D341Med (cell line): ENCODE results near the gene CGGBP1.
A peak's percentile ranks its signal among the peaks of the same experiment; 100 is the strongest.
"Not testable (repeated sequence)": the region's sequence is repeated elsewhere in the genome, so short reads cannot be mapped to it uniquely, and the experiment has no call there.

Source experiments
- DNase-seq: peaks from one replicate; pipeline ENCODE4 v3.0.0; 2012; ENCODE audit warnings: low spot score

CGGBP1 gene

DNA sequence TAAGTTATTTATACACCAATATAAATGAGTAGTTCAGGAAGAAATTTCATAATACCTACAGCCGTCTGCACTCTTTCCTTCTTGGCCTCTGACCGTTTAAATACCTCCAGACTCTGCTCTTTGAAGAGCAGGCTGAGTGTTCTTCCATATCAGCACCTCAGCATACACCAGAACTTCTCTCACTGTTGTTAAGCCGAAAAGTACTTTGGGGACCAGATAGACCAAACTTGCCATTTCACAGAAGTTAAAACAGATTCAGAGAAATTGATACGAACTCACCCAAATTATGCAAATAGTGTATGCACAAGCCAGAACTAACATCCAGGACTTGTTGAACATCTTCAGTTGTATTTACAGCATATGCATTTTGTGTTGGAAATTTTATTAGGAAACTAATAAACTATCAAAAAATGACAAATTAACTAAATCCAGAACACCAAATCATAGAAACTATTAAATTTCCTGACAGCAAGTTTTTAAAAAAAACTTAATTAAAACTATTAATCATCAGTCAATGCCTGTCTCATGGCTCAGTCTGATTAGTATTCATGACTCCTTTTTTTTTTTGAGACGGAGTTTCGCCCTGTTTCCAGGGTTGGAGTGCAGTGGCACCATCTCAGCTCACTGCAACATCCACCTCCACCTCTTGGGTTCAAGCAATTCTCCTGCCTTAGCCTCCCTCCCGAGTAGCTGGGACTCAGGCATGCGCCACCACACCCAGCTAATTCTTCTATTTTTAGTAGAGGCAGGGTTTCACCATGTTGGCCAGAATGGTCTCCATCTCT is 24.1 kb downstream of the CGGBP1 start:
- DNase-seq, result no peak

DNA sequence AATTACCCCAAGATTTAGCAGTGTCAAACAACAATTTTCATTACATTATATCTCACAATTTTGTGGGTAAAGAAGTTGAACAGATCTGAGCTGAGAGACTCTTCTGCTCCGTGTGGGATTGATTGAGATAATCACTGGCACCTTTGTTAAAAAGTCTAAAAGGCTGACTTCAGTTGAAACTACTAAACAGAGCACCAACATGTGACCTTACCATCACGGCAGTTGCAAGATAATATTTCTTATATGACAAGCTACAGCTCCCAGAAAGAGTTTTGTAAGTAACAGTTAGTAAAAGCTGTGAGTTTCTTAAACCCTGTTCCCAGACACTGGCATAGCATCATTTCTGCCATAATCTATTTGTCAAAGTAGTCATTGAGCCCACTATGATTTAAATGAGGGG is 25.0 kb downstream of the CGGBP1 start:
- no peak for DNase-seq

DNA sequence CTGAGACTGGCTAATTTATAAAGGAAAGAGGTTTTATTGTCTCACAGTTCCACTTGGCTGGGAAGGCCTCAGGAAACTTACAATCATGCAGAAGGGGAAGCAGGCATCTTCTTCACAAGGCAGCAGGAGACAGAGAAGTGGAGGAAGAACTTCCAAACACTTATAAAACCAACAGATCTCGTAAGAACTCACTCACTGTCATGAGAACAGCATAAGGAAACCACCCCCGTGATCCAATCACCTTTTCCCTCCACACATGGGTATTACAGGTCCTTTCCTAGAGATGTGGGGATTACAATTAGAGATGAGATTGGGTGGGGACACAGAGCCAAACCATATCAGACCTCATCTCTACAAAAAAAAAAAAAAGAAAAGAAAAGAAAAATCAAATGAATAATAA is 25.7 kb downstream of the CGGBP1 start:
- no peak for DNase-seq

DNA sequence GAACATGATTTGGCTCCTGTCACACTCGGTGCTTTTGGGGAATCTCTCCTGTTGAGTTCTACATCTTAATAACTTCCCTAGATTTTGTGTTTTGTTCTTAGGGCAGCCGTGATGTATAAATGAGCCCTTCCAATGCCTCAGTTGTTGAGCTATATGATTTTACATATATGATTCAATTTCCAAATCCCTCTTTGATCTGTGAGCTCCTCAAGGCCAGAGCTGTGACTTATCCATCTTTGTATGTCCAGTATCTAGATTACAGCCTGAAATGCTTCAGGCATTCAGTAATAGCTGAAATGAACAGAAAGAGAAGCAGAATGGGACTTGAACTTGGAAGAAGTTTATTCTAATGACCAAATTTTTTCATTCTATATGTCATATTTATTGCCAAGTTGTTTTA is 26.6 kb downstream of the CGGBP1 start:
- no peak for DNase-seq

DNA sequence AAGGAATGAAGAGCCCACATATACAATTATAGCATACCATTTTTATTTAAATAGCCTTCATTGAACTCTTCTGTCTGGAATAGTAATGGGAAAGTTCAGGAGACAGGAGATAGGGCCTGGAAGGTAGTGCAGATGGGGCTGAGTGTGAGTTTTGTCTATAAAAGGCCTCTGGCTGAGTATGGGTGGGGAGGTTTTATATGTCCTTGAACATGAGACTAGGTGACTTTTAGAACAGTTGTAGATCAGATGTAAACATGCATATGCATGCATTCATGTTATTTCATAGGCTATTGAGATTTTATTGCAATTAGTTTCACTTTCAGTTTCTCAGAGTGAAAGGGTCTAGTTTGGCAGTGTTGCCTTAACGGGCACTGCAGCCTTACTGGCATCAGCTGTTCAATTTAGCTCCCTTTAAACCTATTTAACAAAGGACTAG is 27.1 kb downstream of the CGGBP1 start:
- DNase-seq, result no peak

DNA sequence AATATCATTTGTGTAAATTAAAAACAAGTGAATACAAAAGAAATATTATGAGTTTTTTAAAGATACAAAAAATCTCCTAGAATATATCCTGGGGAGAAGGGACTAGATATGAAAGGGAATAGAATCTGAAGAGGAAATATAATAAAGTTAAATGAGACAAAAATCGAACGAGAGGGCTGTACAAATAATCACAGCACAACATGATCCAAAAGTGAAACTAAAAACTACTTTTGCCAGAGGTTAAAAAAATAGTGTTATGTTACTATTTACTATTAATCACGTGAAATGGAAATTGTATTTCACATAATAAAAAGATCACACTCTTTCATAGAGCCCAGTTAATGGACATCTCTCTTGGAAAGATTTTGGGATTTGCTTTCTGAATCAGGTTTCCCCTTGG is 28.6 kb downstream of the CGGBP1 start:
- no peak for DNase-seq

DNA sequence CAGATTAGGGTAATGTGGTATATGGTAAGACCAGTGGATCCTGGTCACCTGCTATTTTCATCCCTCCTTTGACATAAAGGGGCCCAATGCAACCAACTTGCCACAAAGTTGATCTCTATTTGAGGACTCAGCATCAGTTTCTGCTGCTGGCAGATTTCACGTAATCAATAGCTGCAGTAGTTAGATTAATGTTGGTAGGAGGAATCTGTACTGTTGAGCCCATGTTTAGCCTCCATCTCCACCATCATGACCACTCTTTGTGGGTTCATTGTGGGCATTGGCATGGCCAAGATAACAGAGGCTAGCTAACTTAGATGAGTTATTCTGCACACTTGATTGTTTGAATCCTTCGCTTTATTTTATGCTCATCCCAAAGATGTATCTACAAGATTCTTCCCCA is 29.9 kb downstream of the CGGBP1 start:
- DNase-seq, result no peak

DNA sequence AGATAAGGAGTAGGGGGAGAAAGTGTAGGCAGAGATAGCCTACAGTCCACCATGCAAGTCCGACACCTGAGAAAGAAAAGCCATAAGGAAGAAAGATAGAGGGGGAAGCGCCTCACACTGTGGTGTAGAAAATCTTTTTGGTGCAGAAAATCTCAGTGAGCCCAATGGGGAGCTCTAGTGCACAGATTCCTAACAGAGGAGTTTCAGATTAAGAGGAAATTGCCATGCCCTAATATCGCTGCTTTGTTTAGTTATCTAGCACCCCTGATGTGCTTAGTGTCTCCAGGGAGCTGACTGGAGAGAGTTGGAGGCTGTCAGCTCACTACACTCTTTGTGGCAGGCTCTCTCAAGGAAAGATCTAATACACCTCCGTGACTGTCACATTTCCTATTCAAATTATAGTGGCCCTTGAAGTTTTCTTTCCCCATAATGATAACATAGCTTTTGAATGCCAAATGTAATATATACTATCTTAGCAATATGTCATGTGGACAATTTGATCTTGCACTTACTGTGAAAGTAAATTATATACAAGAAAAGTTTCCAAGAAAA is 33.7 kb downstream of the CGGBP1 start:
- no peak for DNase-seq

DNA sequence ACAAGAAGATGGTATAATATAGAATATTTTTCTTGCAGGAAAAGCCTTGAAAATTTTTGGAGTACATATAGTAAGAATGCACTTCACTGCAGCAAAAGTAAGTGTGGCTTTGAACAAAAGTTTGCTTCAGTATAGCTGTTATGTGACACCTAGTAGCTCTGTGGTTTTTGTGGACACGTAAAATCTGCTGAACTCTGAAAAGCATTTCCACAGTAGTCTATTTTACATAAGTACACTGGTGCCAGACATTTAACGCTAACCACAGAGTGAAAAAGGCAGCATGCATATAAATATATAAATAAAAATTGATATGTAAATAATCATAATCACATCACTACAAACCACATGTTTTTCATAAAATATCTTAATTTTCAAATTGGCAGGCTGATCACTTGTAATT is 39.8 kb downstream of the CGGBP1 start:
- DNase-seq, result no peak

DNA sequence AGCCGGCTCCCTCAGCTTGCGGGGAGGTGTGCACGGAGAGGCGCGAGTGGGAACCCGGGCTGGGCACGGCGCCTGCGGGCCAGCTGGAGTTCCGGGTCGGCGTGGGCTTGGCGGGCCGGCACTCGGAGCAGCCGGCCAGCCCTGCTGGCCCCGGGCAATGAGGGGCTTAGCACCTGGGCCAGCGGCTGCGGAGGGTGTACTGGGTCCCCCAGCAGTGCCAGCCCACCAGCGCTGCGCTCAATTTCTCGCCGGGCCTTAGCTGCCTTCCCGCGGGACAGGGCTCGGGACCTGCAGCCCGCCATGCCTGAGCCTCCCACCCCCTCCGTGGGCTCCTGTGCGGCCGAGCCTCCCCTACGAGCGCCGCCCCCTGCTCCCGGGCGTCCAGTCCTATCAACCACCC is 43.1 kb downstream of the CGGBP1 start:
- not testable (repeated sequence) for DNase-seq

DNA sequence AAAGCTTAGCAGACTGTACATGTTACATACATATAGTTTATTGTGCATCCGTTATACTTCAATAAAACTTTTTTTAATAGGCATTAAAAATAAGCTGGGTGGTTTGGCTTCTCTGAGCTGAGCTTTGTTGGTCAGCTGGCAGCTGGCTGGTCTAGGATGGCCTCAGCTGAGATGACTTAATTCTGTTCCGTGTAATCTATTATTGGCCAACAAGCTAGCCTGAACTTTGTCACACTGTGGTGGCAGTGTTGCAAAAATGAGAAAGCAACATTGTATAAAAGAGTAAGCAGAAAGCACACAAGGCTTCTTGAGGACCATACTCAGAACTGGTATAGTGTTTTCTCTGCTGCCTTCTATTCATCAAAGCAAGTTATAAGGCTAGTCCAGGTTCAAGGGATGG is 45.2 kb downstream of the CGGBP1 start:
- DNase-seq, result no peak

DNA sequence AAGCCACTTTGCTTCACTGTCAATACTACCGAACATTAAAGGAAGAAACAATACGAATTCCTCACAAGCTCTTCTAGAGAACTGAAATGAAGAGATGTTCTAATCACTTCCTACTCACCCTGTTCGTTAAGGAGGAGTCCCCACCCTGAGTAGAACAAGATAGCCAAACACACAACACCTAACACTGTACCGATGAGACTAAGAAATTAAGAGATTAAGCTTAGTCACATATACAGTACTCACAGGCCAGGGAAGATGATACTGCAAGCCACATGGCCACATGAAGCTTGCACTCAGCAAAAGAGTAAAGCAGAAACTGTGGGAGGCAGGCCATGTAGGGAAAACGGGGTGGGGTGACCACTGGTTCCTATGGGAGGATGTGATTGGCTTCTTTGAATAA is 48.0 kb downstream of the CGGBP1 start:
- DNase-seq, result no peak

DNA sequence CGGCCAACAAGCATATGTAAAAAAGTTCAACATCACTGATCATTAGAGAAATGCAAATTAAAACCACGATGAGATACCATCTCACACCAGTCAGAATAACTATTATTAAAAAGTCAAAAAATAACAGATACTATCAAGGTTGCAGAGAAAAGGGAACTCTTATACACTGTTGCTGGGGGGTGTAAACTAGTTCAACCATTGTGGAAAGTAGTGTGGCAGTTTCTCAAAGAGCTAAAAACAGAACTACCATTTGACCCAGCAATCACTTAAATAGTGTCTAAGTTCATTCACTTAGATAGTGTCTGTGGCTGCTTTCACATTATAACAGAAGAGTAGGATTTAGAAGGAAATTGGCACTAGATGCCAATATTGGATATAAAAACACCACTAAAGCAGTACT is 49.7 kb downstream of the CGGBP1 start:
- DNase-seq, result no peak

DNA sequence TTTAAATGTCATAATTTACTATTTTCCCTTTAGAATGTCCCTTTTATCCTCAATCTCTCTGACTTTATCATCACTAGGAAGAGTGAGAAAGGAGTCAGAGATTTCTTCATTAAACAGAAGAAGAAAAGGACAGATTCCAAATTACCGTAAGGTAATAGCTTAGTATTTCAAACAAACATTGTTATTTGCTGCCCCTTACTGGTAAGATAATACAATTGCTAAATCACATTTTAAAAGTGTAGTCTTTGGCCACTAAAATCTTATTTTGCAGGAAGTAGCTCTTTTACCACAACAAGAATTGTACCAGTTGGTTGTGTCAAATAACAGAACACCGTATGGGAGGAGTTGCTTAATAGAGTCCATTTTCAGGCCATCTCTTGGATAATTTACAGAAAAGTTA is 53.7 kb downstream of the CGGBP1 start:
- no peak for DNase-seq

DNA sequence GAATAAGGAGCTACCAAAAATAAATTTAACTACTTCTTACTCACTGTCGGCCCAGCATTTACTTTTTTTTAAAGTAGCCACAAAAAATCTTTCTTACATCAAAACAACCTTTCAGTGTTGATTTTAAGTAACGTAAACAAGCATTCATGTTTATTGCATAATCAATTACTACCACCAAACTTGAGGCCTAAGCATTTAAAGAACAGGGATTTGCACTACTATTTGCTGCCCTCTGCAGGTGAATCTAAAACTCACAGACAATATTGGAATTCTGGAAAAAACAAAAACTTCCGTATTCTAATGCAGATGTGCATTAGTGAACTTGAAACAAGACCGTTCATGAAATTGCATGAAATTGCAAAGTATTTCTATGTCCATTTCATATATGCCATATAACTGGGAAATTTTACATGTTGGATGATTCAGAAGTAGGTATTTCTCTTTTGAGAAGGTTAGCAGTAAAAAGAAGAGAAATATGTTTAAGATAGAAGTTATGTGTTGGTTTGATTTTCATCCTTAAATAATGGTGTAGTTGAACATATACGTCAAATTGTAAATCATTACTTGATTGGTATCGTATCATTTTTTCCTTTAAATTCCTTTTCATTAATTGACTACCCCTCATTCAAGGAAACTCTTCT is 55.6 kb downstream of the CGGBP1 start:
- DNase-seq, result peak; percentile 31

DNA sequence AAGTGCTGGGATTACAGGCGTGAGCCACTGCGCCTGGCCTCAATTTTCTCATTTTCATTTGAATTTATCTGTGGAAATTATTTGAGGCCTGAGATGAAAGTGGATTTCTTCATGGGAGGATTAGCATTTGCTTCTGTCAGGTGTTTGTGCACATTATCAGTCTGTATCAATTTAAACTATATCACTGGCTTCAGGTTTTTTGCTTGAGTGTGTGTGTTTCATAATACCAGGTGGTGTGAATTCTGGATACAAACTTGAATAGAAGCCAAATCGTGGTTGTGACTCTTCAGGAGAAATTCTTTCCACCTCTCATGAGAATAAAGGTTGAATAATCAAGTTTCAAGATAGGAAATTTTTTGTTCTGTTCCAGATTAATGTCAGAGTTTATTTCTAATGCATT is 56.4 kb downstream of the CGGBP1 start:
- DNase-seq, result no peak
